Nephron (organoid): ENCODE measurements around the gene DIO2.

ENCODE experiments used
- H3K27ac Mint-ChIP-seq, 3 experiments: 2 replicates each; pipeline ENCODE4 v1.8.0; 2020; ENCODE audit warnings: mixed read lengths in 3 of 3, mild to moderate bottlenecking in 2 of 3, moderate library complexity in 1 of 3
- H3K27me3 Mint-ChIP-seq: 2 replicates; pipeline ENCODE4 v1.8.0; 2021; ENCODE audit warnings: low read depth, mild to moderate bottlenecking, moderate library complexity, mixed read lengths
- H3K36me3 Mint-ChIP-seq: 2 replicates; pipeline ENCODE4 v1.8.0; 2020; ENCODE audit warnings: low read depth, mixed read lengths
- H3K4me1 Mint-ChIP-seq: 2 replicates; pipeline ENCODE4 v1.8.0; 2020; ENCODE audit warnings: mixed read lengths
- H3K4me3 Mint-ChIP-seq, 3 experiments: 2 replicates each; pipeline ENCODE4 v1.8.0; 2020; ENCODE audit warnings: mild to moderate bottlenecking in 3 of 3, mixed read lengths in 3 of 3, moderate library complexity in 2 of 3
- H3K9me3 Mint-ChIP-seq: 2 replicates; pipeline ENCODE4 v1.8.0; 2020; ENCODE audit warnings: mixed read lengths
- TF ChIP-seq, protein P1 (sequence below), 3 experiments: fragments of 200-600 bp; sonication (generic); IDR thresholded peaks; one replicate each; pipeline ENCODE4 v1.5.0; 2021; ENCODE audit warnings: antibody characterized with exemption in 3 of 3; ENCODE audit not compliant: unreplicated experiment in 3 of 3

The DIO2 gene

GRCh38 chr14:80231702-80232101 is 20.4 kb upstream of the DIO2 start:
- H3K4me3 Mint-ChIP-seq, result no peak overlapping the region
- no peaks in the 10 kb centered on the region for H3K36me3 Mint-ChIP-seq
- no peaks in the 10 kb centered on the region for H3K4me1 Mint-ChIP-seq
- no peak overlapping the region for H3K27ac Mint-ChIP-seq
- H3K27me3 Mint-ChIP-seq, result no peaks in the 10 kb centered on the region
- TF ChIP-seq, protein P1, sequence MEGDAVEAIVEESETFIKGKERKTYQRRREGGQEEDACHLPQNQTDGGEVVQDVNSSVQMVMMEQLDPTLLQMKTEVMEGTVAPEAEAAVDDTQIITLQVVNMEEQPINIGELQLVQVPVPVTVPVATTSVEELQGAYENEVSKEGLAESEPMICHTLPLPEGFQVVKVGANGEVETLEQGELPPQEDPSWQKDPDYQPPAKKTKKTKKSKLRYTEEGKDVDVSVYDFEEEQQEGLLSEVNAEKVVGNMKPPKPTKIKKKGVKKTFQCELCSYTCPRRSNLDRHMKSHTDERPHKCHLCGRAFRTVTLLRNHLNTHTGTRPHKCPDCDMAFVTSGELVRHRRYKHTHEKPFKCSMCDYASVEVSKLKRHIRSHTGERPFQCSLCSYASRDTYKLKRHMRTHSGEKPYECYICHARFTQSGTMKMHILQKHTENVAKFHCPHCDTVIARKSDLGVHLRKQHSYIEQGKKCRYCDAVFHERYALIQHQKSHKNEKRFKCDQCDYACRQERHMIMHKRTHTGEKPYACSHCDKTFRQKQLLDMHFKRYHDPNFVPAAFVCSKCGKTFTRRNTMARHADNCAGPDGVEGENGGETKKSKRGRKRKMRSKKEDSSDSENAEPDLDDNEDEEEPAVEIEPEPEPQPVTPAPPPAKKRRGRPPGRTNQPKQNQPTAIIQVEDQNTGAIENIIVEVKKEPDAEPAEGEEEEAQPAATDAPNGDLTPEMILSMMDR (IDR thresholded peaks at IDR 0.05; ENCODE audit: unreplicated experiment in 3 of 3), result no peak
- H3K9me3 Mint-ChIP-seq, result peaks cover 39% of the 10 kb centered on the region

GRCh38 chr14:80223696-80224465 is 12.6 kb upstream of the DIO2 start:
- Mint-ChIP-seq H3K27me3 (no peaks in the 10 kb centered on the region), H3K36me3 (no peaks in the 10 kb centered on the region), H3K27ac (no peak overlapping the region), H3K9me3 (peaks cover 19% of the 10 kb centered on the region), H3K4me3 (no peak overlapping the region), H3K4me1 (no peaks in the 10 kb centered on the region)
- TF ChIP-seq, protein P1 (IDR thresholded peaks at IDR 0.05; ENCODE audit: unreplicated experiment in 3 of 3), result no peak

DNA sequence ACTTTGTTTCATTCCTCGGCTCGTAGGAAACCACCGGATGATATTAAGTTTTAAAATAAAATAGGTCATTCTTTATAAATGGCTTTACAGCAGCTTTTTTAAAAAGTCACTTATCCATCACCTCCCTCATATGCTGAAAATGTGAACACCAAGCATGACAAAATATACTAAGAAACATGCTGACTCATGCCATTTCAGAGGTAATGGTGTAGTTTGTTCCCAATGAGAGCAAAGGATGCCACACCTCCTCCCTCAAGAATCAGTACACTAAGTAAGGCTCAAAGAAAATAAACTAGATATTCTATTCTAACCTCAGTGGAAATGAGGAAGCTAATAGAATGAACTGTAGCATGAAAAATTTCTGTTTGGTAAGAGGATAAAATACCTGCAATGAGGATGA is 5.5 kb upstream of the DIO2 start:
- no peak overlapping the region for H3K4me3 Mint-ChIP-seq
- H3K27ac Mint-ChIP-seq, result no peak overlapping the region
- peaks cover 10% of the 10 kb centered on the region for H3K4me1 Mint-ChIP-seq
- no peaks in the 10 kb centered on the region for H3K9me3 Mint-ChIP-seq
- peaks cover 3% of the 10 kb centered on the region for H3K27me3 Mint-ChIP-seq
- TF ChIP-seq, protein P1 (IDR thresholded peaks at IDR 0.05; ENCODE audit: unreplicated experiment in 3 of 3), result no peak
- H3K36me3 Mint-ChIP-seq, result no peaks in the 10 kb centered on the region

DNA sequence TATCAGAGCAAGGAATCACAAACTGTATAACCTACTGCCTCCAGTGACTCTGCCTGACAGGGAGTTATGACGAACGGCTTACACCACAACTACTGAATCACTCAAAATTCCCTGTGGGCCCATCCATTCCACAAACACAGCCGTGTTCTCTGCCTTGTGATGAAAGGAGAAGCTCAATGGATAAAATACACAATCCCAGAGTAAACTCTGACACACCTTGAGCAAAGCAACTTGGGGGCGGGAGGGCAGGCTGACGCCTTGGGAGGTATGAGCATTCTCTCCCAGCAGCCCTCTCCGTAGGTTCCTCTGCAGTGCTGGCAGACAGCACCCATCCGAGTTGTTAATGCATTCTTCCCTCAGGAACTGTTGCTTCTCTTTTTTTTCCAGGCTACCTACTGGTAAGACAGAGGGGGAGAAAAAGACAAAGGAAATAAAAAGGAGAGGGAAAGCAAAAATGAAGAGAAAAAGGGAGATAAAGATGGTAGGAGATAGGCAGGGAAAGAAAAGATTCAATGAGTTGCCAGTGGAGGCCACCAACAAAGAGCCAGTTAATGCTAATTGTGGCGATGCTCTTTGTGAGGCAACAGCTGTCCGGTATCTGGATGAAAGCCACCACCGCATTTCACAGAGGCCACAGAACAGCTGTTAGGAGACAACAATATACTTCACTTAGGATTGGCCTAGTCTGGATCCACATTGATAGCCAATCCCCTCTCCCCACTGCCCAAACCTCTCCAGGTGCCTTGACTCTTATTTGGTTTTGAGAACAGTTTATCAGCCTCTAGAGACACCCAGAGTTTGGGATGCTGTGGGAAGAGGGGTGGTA is 4.7 kb upstream of the DIO2 start:
- Mint-ChIP-seq H3K27ac (peak overlapping the region in 1 of 3 experiments; percentile 35), H3K4me3 (no peak overlapping the region), H3K36me3 (no peaks in the 10 kb centered on the region), H3K9me3 (no peaks in the 10 kb centered on the region), H3K27me3 (peaks cover 6% of the 10 kb centered on the region), H3K4me1 (peaks cover 12% of the 10 kb centered on the region)
- TF ChIP-seq, protein P1 (IDR thresholded peaks at IDR 0.05; ENCODE audit: unreplicated experiment in 3 of 3), result no peak

- Mint-ChIP-seq H3K27ac (no peak overlapping the region), H3K4me3 (no peak overlapping the region), H3K36me3 (no peaks in the 10 kb centered on the region), H3K4me1 (peaks cover 12% of the 10 kb centered on the region), H3K27me3 (peaks cover 11% of the 10 kb centered on the region), H3K9me3 (no peaks in the 10 kb centered on the region)
- TF ChIP-seq, protein P1 (IDR thresholded peaks at IDR 0.05; ENCODE audit: unreplicated experiment in 3 of 3), result no peak
Measured at GRCh38 chr14:80215081-80215480, 3.8 kb upstream of the DIO2 start.
